NCI-H524 (cell line): Measurements from ENCODE around the gene SLC6A18.
A peak's percentile ranks its signal among the peaks of the same experiment; 100 is the strongest.

Source experiments
- DNase-seq, 2 experiments: peaks; one replicate each; lab custom pipeline; 2025; lab: John Stamatoyannopoulos, UW

SLC6A18 gene

GRCh38 chr5:1202798-1203185 is 22.4 kb upstream of the SLC6A18 start:
- no peak for DNase-seq

- no peak for DNase-seq
Measured at GRCh38 chr5:1203311-1203967, 21.7 kb upstream of the SLC6A18 start.

GRCh38 chr5:1203968-1204692 is 21.1 kb upstream of the SLC6A18 start:
- no peak for DNase-seq

- peak; percentile 67 to 90 for DNase-seq
Measured at GRCh38 chr5:1204693-1205242, 20.4 kb upstream of the SLC6A18 start.

GRCh38 chr5:1205255-1206180 is 19.7 kb upstream of the SLC6A18 start:
- no peak for DNase-seq

GRCh38 chr5:1206521-1207412 is 18.4 kb upstream of the SLC6A18 start:
- DNase-seq, result no peak

- no peak for DNase-seq
Measured at GRCh38 chr5:1207555-1207954, 17.6 kb upstream of the SLC6A18 start.

- no peak for DNase-seq
Measured at GRCh38 chr5:1208221-1208742, 16.9 kb upstream of the SLC6A18 start.

GRCh38 chr5:1208743-1209488 is 16.3 kb upstream of the SLC6A18 start:
- peak in 1 of 2 experiments; percentile 39 for DNase-seq

- DNase-seq, result no peak
Measured at GRCh38 chr5:1209489-1209852, 15.7 kb upstream of the SLC6A18 start.

GRCh38 chr5:1209896-1210776 is 15.0 kb upstream of the SLC6A18 start:
- no peak for DNase-seq

- no peak for DNase-seq
Measured at GRCh38 chr5:1210832-1211251, 14.3 kb upstream of the SLC6A18 start.

- no peak for DNase-seq
Measured at GRCh38 chr5:1211701-1212100, 13.5 kb upstream of the SLC6A18 start.

- DNase-seq, result no peak
Measured at GRCh38 chr5:1212271-1212670, 12.9 kb upstream of the SLC6A18 start.

- DNase-seq, result no peak
Measured at GRCh38 chr5:1212881-1213280, 12.3 kb upstream of the SLC6A18 start.

- no peak for DNase-seq
Measured at GRCh38 chr5:1213508-1214162, 11.5 kb upstream of the SLC6A18 start.

GRCh38 chr5:1214163-1214935 is 10.8 kb upstream of the SLC6A18 start:
- DNase-seq, result no peak

GRCh38 chr5:1214936-1215220 is 10.3 kb upstream of the SLC6A18 start:
- DNase-seq, result no peak
